MCF 10A (cell line): Measurements from ENCODE around the gene CHP2. TPM values are rescaled to one million over a fixed set of nuclear protein-coding genes. Genes with fewer than 3 reads are reported as not detected.
"Not testable (repeated sequence)": the region's sequence is repeated elsewhere in the genome, so short reads cannot be mapped to it uniquely, and the experiment has no call there.

Experiments used
- BruUV-seq: library from RNA; stranded (reverse); fragments of 400-500 nt; replicated peaks from 2 replicates; lab custom pipeline; 2021; lab: Mats Ljungman, UMichigan
- CTCF ChIA-PET: fragments of 300-600 bp; sonication (Branson Sonifier 250); formaldehyde crosslinking; extraction: SDS; loops from one replicate; lab custom pipeline; 2021; ENCODE audit warnings: antibody characterized with exemption, inconsistent platforms; lab: Yijun Ruan, JAX
- POLR2A ChIA-PET: fragments of 300-600, 350-650 bp; sonication (Branson Sonifier 250); formaldehyde crosslinking; extraction: SDS; loops from one replicate; lab custom pipeline; 2020; ENCODE audit warnings: antibody characterized with exemption, inconsistent platforms; lab: Yijun Ruan, JAX
- DNase-seq: peaks from one replicate; pipeline ENCODE4 v3.0.0-alpha.2; 2018; ENCODE audit not compliant: unreplicated experiment
- H3K27ac Mint-ChIP-seq: one replicate; pipeline ENCODE4 v1.8.0; 2022; ENCODE audit warnings: mild to moderate bottlenecking, low read depth, mixed read lengths; ENCODE audit not compliant: unreplicated experiment
- H3K27me3 Mint-ChIP-seq: one replicate; pipeline ENCODE4 v1.8.0; 2022; ENCODE audit warnings: mixed read lengths; ENCODE audit not compliant: insufficient read depth, unreplicated experiment
- H3K36me3 Mint-ChIP-seq: one replicate; pipeline ENCODE4 v1.8.0; 2022; ENCODE audit warnings: mild to moderate bottlenecking, moderate library complexity, mixed read lengths; ENCODE audit not compliant: insufficient read depth, unreplicated experiment
- H3K4me1 Mint-ChIP-seq: one replicate; pipeline ENCODE4 v1.8.0; 2022; ENCODE audit warnings: mixed read lengths; ENCODE audit not compliant: insufficient read depth, unreplicated experiment
- H3K4me3 Mint-ChIP-seq: one replicate; pipeline ENCODE4 v1.8.0; 2022; ENCODE audit warnings: mild to moderate bottlenecking, moderate library complexity, mixed read lengths; ENCODE audit not compliant: unreplicated experiment
- H3K9me3 Mint-ChIP-seq: one replicate; pipeline ENCODE4 v1.8.0; 2022; ENCODE audit warnings: mixed read lengths; ENCODE audit not compliant: unreplicated experiment
- intact Hi-C: fragments of 100-400 bp; cut with micrococcal nuclease; formaldehyde crosslinking; loops from 2 replicates; pipeline ENCODE4 v1.14.1; 2022
- total RNA-seq: library from RNA; stranded (reverse); gene quantifications from 2 replicates; pipeline ENCODE4 v1.2.3, GENCODE V29; 2022
- TF ChIP-seq, protein P1 (sequence below): fragments of 200-600 bp; IDR thresholded peaks from one replicate; pipeline ENCODE4 v1.8.0; 2022; ENCODE audit warnings: antibody characterized with exemption, mild to moderate bottlenecking; ENCODE audit not compliant: unreplicated experiment

CHP2 gene
- total RNA-seq, 1 experiment from 2014 or later = not detected

DNA sequence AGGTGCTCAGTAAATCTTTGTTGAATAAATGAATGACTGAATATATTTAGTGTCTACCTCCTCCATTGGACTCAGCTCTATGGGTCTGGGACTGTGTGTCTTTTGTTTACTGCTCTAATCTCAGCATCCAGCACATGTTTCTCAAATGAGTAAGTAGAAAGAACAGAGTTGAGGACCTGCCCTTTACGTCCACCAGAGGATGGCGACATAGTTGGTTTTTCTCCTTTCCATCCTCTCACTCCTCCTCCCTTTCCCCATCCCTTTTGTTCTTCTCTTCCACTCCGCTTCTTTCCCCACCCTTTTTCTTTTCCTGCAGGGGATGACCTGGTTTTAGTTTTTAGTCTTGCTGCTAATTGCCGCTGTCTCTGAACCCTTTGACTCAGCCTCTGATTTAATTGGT, 12.1 kb upstream of the CHP2 start:
- POLR2A ChIA-PET = no interaction called here
- no TSS peak for BruUV-seq
- Mint-ChIP-seq H3K4me3 (no peak overlapping the region), H3K27me3 (peaks cover 64% of the 10 kb centered on the region), H3K36me3 (no peaks in the 10 kb centered on the region), H3K9me3 (no peaks in the 10 kb centered on the region), H3K4me1 (peaks cover 5% of the 10 kb centered on the region), H3K27ac (no peak overlapping the region)
- no peak for DNase-seq
- intact Hi-C loops = no loop called here
- TF ChIP-seq, protein P1, sequence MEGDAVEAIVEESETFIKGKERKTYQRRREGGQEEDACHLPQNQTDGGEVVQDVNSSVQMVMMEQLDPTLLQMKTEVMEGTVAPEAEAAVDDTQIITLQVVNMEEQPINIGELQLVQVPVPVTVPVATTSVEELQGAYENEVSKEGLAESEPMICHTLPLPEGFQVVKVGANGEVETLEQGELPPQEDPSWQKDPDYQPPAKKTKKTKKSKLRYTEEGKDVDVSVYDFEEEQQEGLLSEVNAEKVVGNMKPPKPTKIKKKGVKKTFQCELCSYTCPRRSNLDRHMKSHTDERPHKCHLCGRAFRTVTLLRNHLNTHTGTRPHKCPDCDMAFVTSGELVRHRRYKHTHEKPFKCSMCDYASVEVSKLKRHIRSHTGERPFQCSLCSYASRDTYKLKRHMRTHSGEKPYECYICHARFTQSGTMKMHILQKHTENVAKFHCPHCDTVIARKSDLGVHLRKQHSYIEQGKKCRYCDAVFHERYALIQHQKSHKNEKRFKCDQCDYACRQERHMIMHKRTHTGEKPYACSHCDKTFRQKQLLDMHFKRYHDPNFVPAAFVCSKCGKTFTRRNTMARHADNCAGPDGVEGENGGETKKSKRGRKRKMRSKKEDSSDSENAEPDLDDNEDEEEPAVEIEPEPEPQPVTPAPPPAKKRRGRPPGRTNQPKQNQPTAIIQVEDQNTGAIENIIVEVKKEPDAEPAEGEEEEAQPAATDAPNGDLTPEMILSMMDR = no peak
- CTCF ChIA-PET = interaction anchor here (0.6 to 1.4 kb wide), 5 partner anchors 58 to 299 kb away, joined by 3 to 8 read pairs (median 4); no protein-coding TSS in a partner anchor

DNA sequence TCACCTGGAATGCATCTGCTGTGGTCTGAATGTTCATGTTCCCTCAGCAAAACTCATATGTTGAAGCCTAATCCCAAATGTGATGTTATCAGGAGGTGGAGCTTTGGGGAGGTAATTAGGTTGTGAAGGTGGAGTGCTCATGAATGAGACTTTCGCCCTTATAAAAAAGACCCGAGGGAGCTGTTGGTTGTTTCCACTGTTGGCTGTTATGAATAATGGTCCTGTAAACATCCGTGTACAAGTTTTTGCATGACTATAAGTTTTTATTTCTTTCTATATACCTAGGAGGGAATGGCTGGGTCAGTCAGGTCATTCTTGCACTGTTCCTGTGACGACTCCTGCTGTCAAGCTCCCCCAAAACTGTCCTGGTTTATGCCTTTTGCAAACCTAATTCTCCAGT, 9.6 kb upstream of the CHP2 start:
- H3K36me3 Mint-ChIP-seq = no peaks in the 10 kb centered on the region
- intact Hi-C loops = no loop called here
- TF ChIP-seq, protein P1 = no peak
- DNase-seq = no peak
- CTCF ChIA-PET = interaction anchor here (0.6 to 1.8 kb wide), 5 partner anchors 56 to 754 kb away, joined by 3 to 6 read pairs (median 3); no protein-coding TSS in a partner anchor
- no TSS peak for BruUV-seq
- H3K4me1 Mint-ChIP-seq = peaks cover 5% of the 10 kb centered on the region
- no peak overlapping the region for H3K27ac Mint-ChIP-seq
- no peaks in the 10 kb centered on the region for H3K9me3 Mint-ChIP-seq
- H3K27me3 Mint-ChIP-seq = peaks cover 51% of the 10 kb centered on the region
- POLR2A ChIA-PET = no interaction called here
- no peak overlapping the region for H3K4me3 Mint-ChIP-seq

DNA sequence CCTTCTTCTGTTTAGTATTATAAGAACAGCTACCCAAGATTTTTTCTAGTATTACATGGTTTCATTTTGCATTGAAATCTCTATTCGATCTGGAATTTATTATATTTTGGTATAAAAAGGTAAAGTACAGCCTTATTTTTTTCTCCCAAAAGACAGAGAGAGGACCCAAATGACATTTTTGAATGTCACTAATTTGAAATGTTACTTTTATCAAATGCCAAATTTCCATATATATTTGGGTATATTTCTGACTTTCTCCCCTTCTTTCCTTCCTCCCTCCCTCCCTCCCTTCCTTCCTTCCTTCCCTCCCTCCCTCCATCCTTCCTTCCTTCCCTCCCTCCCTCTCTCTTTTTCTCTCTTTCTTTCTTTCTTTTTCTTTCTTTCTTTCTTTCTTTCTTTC, 6.2 kb upstream of the CHP2 start:
- no peak overlapping the region for H3K27ac Mint-ChIP-seq
- no TSS peak for BruUV-seq
- intact Hi-C loops = no loop called here
- no peaks in the 10 kb centered on the region for H3K36me3 Mint-ChIP-seq
- TF ChIP-seq, protein P1 = no peak
- H3K27me3 Mint-ChIP-seq = peaks cover 24% of the 10 kb centered on the region
- CTCF ChIA-PET = interaction anchor here (0.6 to 0.8 kb wide), 2 partner anchors 13 to 293 kb away, joined by 3 read pairs; no protein-coding TSS in a partner anchor
- H3K4me1 Mint-ChIP-seq = no peaks in the 10 kb centered on the region
- H3K4me3 Mint-ChIP-seq = no peak overlapping the region
- DNase-seq = no peak
- H3K9me3 Mint-ChIP-seq = no peaks in the 10 kb centered on the region
- POLR2A ChIA-PET = no interaction called here

DNA sequence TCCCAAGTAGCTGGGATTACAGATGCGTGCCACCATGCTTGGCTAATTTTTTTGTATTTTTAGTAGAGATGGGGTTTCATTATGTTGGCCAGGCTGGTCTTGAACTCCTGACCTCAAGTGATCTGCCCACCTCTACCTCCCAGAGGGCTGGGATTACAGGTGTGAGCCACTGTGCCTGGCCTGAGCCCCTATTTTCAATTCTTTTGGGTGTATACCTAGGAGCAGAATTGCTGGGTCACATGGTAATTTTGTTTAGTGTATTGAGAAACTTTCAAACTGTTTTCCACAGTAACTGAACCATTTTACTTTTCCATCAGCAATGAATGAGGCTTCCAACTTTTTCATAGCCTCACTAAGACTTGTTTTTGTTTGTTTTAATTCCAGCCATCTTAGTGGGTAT, 3.8 kb upstream of the CHP2 start:
- peaks cover 23% of the 10 kb centered on the region for H3K27me3 Mint-ChIP-seq
- POLR2A ChIA-PET, H3K36me3 Mint-ChIP-seq, BruUV-seq, DNase-seq, H3K4me1 Mint-ChIP-seq, intact Hi-C loops, H3K27ac Mint-ChIP-seq, H3K4me3 Mint-ChIP-seq, H3K9me3 Mint-ChIP-seq: not testable (repeated sequence)
- CTCF ChIA-PET = interaction anchor here (0.6 kb wide), 1 partner anchor 284 kb away, joined by 4 read pairs; no protein-coding TSS in a partner anchor
